A549 treated with dexamethasone at 1 μM for 4 hours (cell line): Measurements from ENCODE around the gene SHH. TPM values are rescaled to one million over a fixed set of nuclear protein-coding genes. Genes with fewer than 3 reads are reported as not detected.

Experiments
- total RNA-seq: library from RNA; stranded (reverse); fragments of 200-300 nt; extraction: Qiagen RNA extraction; gene quantifications from 5 replicates; pipeline ENCODE4 v1.2.3, GENCODE V29; 2022

SHH gene
- total RNA-seq, result 0.34 to 0.61 TPM (median 0.50 TPM) in 5 replicates

DNA sequence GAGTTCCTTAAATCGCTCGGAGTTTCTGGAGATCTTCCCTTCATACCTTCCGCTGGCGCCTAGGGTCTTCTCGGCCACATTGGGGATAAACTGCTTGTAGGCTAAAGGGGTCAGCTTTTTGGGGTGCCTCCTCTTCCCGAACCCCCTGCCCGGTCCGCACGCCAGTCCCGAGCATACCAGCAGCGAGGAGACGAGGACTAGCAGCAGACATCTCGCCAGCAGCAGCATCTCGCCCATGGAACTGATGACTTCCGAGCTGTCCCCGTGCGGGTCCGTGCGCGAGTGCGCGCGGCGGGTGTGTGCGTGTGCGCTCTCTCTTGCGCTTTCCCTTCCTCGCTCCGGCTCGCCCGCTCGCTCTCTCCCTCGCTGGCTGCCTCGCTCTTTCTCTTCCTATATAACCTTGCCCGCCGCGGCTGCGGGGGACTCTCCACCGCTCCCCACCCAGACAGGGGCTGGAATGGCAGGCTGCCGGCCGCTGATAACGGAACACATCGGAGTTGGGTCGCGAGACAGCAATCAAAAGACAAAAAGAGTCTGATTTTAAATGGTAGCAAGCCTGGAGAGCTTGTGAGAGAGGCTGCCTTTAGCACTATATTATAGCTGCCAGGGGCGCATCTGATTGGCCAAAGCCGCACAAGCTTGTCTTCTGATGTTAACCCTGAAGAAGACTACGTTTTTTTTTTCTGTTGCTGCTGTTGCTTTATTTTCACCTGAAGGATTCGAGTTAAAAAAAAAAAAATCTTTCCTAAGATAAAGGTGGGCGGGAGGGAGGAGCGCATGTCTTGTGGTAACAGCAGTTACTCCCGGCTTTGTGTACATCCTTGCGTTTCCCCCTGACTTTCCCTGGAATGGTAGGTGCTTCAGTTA, at the start of gene SHH:
SHH (minus strand) TSS at position 569 of the 867 bp plus-strand sequence; CDS start at position 228, 341 bp downstream.

Other genes with a start within 250 kb of the SHH start
- 17.1 to 35.0 TPM (median 30.0 TPM) in 5 replicates for gene RBM33, start 167.8 kb downstream of the SHH start, total RNA-seq